SKM-1 treated with dmso at 0.1 percent for 144 hours (cell line): ENCODE data around the gene FGFRL1.
"Not testable (repeated sequence)": the region's sequence is repeated elsewhere in the genome, so short reads cannot be mapped to it uniquely, and the experiment has no call there.

Source experiments
- DNase-seq: peaks from one replicate; lab custom pipeline; 2025; ENCODE audit not compliant: unreplicated experiment; lab: John Stamatoyannopoulos, UW

FGFRL1 gene

DNA sequence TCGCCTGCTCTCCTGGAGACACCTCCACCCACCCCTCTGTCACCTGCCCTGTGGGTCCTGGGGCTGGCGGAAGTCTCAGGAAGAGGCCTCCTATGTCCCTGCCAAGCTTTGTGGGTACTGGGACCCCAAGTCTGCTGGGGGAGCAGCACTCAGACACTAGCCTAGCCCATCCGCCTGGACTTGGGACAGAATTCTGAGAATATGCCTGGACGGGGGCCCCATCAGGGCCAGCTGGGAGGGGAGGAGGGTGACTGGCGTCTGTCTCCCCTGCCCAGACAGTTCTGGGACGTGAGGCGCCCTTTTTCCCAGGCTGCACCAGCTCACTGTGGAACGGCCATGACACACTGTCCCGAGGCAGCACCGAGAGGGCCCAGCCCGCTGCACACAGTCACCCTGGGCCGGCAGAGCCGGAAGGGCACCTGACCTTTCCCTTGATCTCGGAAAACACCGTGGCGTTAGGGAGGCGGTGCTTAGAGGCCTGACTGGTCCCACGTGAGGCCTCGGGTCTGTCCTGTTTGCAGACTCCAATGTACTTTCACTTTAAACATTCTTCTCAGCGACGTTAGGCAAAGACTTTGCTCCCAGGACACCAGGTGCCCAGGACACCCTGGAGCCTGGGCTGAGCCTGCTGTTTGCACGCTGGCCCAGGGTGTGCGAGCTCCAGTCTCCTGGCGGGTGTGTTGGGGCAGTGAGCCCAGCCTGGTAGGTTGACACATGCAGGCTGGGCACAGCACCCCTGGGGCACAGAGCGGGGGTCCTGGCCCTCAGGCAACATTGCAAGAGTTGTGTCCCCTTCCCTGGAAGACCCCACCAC is 18.9 kb upstream of the FGFRL1 start:
- no peak for DNase-seq

DNA sequence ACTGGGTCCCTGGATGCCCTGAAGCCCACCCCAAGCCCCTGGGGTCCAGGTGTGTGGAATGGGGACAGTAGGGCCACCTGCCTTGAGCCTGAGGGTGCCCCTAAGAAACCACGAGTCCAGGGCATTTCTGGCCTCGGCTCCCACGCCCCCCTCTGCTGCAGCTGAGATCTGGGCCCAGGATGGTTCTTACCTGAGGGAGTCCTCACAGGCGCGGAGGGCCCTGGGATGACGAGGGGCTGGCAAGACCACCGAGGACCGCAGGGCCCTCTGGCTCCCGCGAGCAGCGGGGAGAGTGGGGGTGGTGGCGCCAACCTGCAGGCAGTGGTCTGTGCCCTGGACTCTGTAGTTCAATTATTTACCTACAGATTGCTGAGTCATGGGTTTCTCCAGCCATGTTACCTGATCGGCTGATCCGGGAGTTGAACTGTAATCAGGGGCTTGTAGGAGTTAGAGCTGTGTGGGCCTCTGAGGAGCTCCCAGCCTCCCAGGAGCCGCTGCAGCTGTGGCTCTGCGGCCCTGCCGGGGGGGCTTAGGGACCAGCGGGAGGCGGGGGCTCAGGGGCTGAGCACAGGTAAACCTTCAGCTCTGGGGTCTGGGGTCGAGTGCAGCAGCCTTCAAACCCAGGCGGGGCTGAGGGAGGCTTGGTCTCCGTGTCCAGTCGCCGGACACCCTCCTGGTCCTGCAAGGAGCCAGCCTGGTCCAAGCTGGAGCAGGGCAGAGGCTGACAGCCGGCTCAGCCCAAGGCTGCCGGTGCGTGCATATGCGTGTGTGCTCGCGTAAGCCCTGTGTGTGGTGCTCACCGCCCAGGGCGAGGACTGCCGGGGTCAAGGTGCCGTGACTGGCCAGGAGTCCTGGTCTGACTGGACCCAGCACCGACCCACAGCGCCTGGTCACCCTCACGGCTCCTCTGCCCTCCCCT is 18.1 kb upstream of the FGFRL1 start, which contains the start of gene SLC26A1:
SLC26A1 (minus strand) TSS at position 294 of the 919 bp plus-strand sequence. CDS start 1,701 bp downstream, outside the sequence.
- DNase-seq = no peak

DNA sequence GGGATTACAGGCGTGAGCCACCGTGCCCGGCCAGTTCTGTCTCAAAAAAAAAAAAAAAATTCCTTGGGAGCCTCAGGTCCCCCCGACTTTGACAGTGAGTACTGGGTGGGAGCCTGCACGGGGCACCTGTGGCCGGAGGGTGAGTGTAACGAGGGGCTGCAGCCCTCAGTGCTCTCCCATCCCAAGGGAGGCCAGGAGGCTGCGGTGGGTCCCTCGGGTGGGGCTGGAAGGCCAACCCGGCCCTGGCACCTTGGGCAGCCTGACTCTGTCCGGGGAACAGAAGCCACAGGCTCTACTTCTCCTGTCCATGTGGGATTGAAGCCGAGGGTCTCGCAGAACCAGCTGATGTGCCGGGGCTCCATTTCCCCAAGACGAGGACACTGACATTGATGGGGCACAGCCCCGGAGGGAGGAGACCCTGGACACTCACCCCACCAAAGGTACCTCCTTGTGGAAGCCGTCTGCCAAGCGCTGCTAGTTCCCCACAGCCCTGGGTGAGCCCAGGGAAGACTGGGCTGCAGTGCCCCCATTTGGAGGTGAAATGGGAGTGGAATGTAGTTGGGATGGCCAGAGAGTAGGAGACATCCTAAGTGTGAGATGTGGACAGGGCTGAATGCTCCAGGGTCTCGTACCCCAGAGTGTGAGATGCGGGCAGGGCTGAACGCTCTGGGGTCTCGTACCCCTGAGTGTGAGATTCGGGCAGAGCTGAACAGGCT is 16.0 kb upstream of the FGFRL1 start:
- no peak for DNase-seq

DNA sequence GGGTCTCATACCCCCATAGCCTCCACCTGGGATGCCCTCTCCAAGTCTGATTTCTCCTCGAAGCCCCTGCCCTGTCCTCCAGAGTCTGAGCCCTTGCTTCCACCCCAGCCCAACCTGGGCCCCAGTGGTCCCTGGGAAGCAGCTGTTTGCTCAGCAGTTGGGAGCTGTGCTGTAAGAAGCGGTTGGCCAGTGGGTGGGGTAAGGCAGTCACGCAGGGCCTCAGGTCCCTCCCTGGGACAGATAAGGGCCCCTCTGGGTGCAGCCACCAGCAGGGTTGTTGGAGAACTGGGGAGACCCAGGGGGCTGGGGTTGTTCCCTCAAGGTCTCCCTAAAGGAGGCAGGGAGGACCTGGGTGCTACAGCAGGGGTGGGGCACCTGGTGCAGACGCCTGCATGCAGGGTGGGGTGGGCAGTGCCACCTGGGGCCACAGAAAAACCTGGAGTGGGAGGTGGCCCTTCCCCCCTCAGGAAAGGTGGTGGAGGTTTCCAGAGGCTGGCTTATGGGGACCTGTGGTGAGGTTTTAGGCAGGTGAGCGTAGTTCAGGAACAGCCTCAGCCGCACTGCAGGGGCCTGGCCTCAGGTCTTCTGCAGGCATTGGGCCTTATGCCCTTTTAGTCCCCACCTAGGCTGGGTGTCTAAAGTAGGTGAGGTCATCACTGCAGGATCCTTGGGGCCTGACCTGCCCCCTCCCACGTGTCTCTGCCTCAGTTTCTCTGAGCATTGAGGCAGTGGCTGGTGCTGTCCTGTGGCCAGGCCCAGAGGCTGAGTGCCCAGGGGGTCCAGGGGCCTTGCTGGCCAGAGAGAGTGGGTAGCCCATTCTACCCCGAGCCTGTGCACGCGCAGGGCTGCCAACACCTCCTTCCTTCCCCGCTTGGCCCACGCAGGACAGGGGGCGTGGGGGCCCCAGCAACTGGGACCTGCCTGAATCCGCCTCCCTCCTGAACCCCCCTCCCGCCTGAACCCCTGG is 15.1 kb upstream of the FGFRL1 start:
- no peak for DNase-seq

DNA sequence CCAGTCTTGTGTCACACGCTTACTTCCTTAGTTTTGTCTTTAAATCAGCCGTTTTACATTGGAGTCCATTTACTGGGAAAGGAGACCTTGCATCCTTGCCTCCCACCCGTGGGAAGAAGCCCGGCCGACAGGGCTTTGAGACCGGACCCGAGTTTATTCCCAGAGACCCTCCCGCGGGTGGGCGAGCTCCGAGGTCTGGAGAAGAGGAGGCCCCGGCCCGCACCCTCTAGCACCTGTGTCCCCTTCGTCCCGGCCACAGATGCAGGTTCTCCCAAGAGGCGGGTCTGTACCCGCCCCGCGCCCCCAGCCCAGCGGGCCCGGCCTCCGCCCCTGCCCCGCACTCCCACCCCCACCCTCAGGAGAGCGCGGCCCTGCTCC is 14.4 kb upstream of the FGFRL1 start:
- DNase-seq = no peak

DNA sequence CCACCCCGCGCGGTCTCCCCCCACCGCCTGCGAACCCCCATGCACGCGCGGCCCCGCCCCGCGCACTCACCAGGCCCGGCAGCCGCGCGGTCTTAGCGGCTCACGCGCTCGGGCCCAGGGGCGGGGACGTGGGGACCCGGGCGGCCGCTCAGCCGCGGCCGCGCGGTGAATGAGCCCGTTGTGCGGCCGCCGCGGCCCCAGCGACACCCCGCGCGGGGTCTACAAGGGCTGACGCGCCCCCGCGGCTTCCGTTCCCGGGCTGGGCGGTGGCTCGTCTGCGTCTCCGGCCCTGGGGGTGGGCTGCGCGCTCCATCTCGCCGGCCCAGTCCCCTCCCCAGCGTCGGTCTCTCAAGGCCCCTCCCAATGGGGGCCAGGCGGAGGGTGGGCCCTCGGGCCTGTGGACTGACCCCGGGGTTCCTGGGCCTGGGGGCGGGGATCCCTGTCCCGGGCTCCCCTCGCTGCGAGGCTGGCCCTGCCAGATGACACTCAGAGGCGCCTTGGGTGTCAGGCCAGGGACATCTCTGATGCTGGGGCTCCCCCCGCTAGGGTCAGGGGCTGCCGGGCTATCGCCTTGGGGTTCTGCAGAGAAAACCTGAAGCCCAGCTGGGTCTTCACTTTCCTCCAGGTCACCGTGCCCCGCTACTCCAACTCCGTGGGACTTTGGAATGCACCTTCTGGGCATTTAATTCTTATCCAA is 13.9 kb upstream of the FGFRL1 start:
- no peak for DNase-seq

GRCh38 chr4:998096-998691 is 13.2 kb upstream of the FGFRL1 start:
- no peak for DNase-seq

DNA sequence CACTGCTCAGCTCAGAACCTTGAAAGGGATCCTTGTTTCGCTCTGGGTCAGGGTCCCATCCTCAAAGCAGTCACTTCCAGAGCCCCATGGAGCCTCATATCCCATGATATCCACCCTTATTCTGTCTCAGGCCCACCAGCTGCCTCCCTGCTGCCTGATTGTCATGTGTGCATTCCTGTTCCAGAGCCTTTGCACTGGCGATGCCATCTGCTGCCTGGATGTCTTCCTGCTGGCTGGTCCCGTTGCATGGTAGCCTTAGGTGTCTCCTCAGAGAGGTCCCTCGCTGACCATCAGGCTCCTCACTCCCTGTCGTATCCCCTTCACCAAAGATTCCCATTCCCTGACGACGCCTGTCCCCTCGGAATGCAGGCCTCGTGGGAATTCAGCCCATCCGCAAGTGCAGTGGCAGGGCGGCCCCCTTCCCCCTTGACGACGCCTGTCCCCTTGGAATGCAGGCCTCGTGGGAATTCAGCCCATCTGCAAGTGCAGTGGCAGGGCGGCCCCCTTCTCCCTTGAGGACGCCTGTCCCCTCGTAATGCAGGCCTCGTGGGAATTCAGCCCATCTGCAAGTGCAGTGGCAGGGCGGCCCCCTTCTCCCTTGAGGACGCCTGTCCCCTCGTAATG is 12.1 kb upstream of the FGFRL1 start:
- not testable (repeated sequence) for DNase-seq

GRCh38 chr4:999882-1000425 is 11.5 kb upstream of the FGFRL1 start:
- DNase-seq = no peak

DNA sequence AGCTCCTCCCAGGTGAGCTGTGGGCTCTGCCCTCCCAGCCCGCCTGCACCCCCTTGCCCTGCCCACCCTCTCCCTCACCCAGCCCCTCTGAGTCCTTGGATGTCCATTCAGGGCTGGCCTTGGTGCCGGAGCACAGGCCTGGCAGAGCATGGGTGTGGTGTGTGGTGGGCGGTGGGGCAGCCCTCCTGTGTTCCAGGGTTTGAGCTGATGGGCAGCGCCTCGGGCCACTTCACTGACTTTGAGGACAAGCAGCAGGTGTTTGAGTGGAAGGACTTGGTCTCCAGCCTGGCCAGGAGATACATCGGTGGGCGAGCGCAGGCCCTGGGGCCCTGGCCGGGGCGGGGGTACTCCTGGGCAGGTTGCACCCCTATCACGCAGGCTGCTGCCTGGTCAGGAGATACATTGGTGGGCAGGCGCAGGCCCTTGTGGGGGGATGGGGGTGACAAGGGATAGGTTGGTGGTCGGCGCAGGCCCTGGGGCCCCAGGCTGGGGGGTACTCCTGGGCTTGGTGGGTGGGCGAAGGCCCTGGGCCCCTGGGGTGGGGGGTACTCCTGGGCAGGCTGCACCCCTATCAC is 10.7 kb upstream of the FGFRL1 start:
- DNase-seq = no peak

- no peak for DNase-seq
Observed at GRCh38 chr4:1001561-1002130, 9.8 kb upstream of the FGFRL1 start.

GRCh38 chr4:1002131-1002630 is 9.2 kb upstream of the FGFRL1 start:
- DNase-seq = no peak

GRCh38 chr4:1002631-1003251 is 8.7 kb upstream of the FGFRL1 start:
- no peak for DNase-seq

DNA sequence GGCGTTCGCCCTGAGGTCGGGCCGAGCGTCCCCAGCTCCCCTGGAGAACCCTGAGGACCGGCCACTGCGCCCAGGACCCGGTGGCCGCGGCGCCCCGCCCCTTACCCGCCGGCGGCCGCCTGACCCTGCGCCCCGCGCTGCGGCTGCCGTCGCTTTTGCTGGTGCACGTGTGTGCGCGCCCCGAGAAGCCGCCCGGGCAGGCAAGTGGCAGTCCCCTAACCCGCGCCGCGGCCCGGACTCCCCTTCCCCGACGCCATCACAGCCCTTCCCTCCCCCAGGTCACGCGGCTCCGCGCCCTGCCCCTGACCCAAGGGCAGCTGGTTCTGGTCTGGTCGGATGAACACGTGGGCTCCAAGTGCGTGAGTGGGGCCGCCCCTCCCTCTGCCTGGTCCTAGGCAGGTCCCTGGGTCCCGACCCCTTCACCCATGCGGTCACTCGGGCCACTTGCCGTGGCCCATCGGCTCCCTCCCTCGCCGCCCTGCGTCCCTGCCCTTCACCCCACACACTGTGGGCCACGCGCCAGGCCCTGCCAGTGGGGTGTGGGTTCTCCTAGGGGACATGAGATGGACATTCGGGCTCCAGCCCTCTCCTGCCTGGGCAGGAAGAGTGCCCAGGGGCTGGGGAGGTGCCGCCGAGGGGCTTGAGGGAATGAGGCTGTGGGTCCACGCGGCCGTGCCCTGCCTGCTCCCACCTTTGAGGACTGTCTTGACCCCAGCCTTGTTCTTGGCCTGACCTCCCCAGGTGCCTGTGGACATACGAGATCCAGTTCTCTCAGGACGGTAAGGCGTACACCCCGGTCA is 8.0 kb upstream of the FGFRL1 start:
- DNase-seq = no peak

- no peak for DNase-seq
Observed at GRCh38 chr4:1004071-1004418, 7.4 kb upstream of the FGFRL1 start.
